ENCODE data around the gene ZBTB20. TPM values are rescaled to one million over a fixed set of nuclear protein-coding genes. Genes with fewer than 3 reads are reported as not detected.
A peak's percentile ranks its signal among the peaks of the same experiment; 100 is the strongest.

Gene ZBTB20
- polyA plus RNA-seq, 3 donors: 1.3 to 3.2 (median 2.0) TPM

- H3K36me3 Mint-ChIP-seq: no peaks in the 10 kb centered on the region
- H3K4me2 ChIP-seq (replicated peaks; ENCODE audit: extremely low read depth, low read length, poor library complexity, severe bottlenecking): no peak overlapping the region
- H3K27me3 Mint-ChIP-seq (ENCODE audit: low read depth in 3 of 3): no peaks in the 10 kb centered on the region
- no peaks in the 10 kb centered on the region for H3K27me3 ChIP-seq (ENCODE audit: control insufficient read depth in 2 of 2, insufficient read depth in 2 of 2, low read length in 2 of 2)
- no peak for TF ChIP-seq CTCF (IDR thresholded peaks at IDR 0.05)
- H3K36me3 ChIP-seq (replicated peaks in 1 of 2; ENCODE audit: control insufficient read depth in 1 of 2, insufficient read depth in 2 of 2, low read length in 2 of 2): no peaks in the 10 kb centered on the region
- H3K9me3 Mint-ChIP-seq: no peaks in the 10 kb centered on the region
- no peak overlapping the region for H3K4me3 Mint-ChIP-seq
- DNase-seq: peak in 2 of 3 donors; percentile 6
- H4K20me1 ChIP-seq (ENCODE audit: insufficient read depth, low read length): no peaks in the 10 kb centered on the region
- H3K79me2 ChIP-seq (ENCODE audit: insufficient read depth, low read length): no peaks in the 10 kb centered on the region
- H3K27ac Mint-ChIP-seq: no peak overlapping the region
- intact Hi-C loops (cut with micrococcal nuclease): no loop called here
- no peaks in the 10 kb centered on the region for H3K4me1 ChIP-seq (ENCODE audit: control insufficient read depth in 1 of 2, insufficient read depth in 2 of 2, low read length in 2 of 2)
- no peak overlapping the region for H2AFZ ChIP-seq (ENCODE audit: insufficient read depth, low read depth, low read length, poor library complexity, severe bottlenecking)
- no CpG with 5 or more reads among the region's 2 CpGs for WGBS (ENCODE audit: insufficient coverage)
- no peak overlapping the region for H3K9ac ChIP-seq (ENCODE audit: insufficient read depth, low read length, poor library complexity, severe bottlenecking)
- no peaks in the 10 kb centered on the region for H3K9me3 ChIP-seq (replicated peaks in 1 of 2; ENCODE audit: control insufficient read depth in 1 of 2, insufficient read depth in 1 of 2, low read length in 2 of 2)
- no peak overlapping the region for H3K4me3 ChIP-seq (replicated peaks in 1 of 3; ENCODE audit: low read depth in 2 of 3, low read length in 3 of 3)
- H3K27ac ChIP-seq (ENCODE audit: low read depth in 1 of 2, low read length in 2 of 2): no peak overlapping the region
- H3K4me1 Mint-ChIP-seq: no peaks in the 10 kb centered on the region
Measured at GRCh38 chr3:114405202-114405990, 741.7 kb downstream of the ZBTB20 start.

GRCh38 chr3:114404590-114404989 is 742.5 kb downstream of the ZBTB20 start:
- Histone ChIP-seq H3K4me3 (replicated peaks in 1 of 3; ENCODE audit: low read depth in 2 of 3, low read length in 3 of 3) (no peak overlapping the region), H3K27me3 (ENCODE audit: control insufficient read depth in 2 of 2, insufficient read depth in 2 of 2, low read length in 2 of 2) (no peaks in the 10 kb centered on the region), H3K4me2 (replicated peaks; ENCODE audit: extremely low read depth, low read length, poor library complexity, severe bottlenecking) (no peak overlapping the region), H2AFZ (ENCODE audit: insufficient read depth, low read depth, low read length, poor library complexity, severe bottlenecking) (no peak overlapping the region), H3K79me2 (ENCODE audit: insufficient read depth, low read length) (no peaks in the 10 kb centered on the region), H3K9me3 (replicated peaks in 1 of 2; ENCODE audit: control insufficient read depth in 1 of 2, insufficient read depth in 1 of 2, low read length in 2 of 2) (no peaks in the 10 kb centered on the region), H3K36me3 (replicated peaks in 1 of 2; ENCODE audit: control insufficient read depth in 1 of 2, insufficient read depth in 2 of 2, low read length in 2 of 2) (no peaks in the 10 kb centered on the region), H4K20me1 (ENCODE audit: insufficient read depth, low read length) (no peaks in the 10 kb centered on the region), H3K4me1 (ENCODE audit: control insufficient read depth in 1 of 2, insufficient read depth in 2 of 2, low read length in 2 of 2) (no peaks in the 10 kb centered on the region), H3K27ac (ENCODE audit: low read depth in 1 of 2, low read length in 2 of 2) (no peak overlapping the region), H3K9ac (ENCODE audit: insufficient read depth, low read length, poor library complexity, severe bottlenecking) (no peak overlapping the region)
- 98% methylated on average over 4 of the region's 6 CpGs for WGBS (ENCODE audit: insufficient coverage)
- no peak for TF ChIP-seq CTCF (IDR thresholded peaks at IDR 0.05)
- intact Hi-C loops (cut with micrococcal nuclease): no loop called here
- Mint-ChIP-seq H3K9me3 (no peaks in the 10 kb centered on the region), H3K4me3 (no peak overlapping the region), H3K27me3 (ENCODE audit: low read depth in 3 of 3) (no peaks in the 10 kb centered on the region), H3K36me3 (no peaks in the 10 kb centered on the region), H3K27ac (no peak overlapping the region), H3K4me1 (no peaks in the 10 kb centered on the region)
- DNase-seq: no peak

Measured in CD14-positive monocyte (primary cell).